ENCODE data around the gene POU5F1. TPM values are rescaled to one million over a fixed set of nuclear protein-coding genes. Genes with fewer than 3 reads are reported as not detected.
"Not testable (repeated sequence)": the region's sequence is repeated elsewhere in the genome, so short reads cannot be mapped to it uniquely, and the experiment has no call there.

Gene POU5F1
- polyA plus RNA-seq, 1 donor, result 0.28 TPM

DNA sequence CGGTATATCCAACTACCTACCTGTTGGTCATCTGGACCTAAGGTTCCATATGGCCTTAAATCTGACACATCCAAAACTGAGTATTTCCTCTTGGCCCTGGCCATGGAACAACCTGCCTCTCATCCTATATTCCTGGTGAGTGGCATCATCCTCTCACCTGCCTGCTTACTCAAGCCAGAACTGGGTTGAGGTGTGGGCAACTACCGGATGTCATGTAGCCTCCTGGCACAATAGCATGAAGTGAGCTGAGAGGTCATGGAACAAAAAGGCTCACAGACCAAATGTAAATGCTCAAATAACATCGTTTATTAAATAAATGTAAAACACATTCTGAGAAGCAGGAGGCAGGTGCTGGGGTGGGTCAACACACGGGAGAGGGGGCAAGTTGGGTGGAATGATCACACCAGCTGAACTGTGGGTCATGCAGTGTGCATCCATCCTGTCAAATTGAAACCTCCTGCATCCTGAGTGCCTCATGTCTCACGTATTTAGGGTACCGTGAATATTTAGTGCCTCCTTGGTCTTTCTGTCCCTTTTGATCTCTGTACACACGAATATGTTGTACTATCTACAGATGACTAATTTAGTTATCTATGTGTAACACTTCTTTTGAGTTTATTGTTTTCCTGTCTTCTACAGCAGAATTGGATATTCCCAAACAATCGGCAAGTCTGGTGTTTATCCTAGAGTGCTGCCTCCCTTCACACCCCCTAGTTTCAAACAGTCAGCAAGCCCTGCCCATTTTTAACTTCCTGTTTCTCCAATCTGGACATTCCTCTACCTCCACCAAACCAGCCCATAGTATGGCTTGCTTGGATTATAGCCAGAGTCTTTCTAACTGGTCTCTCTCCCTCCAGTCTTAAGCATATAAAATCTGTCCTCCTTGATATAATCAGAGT, 7.9 kb upstream of the POU5F1 start:
- no peaks in the 10 kb centered on the region for H3K4me1 ChIP-seq (ENCODE audit: control insufficient read depth, insufficient read depth, low read length)
- no peak for DNase-seq
- H3K27me3 ChIP-seq (ENCODE audit: control insufficient read depth, insufficient read depth, low read length), result no peaks in the 10 kb centered on the region
- no peaks in the 10 kb centered on the region for H3K9me3 ChIP-seq (ENCODE audit: control insufficient read depth, low read depth, low read length)
- WGBS (ENCODE audit: insufficient coverage, low lambda C conversion rate), result 40% methylated on average over 1 of the region's 8 CpGs
- no peak overlapping the region for H3K27ac ChIP-seq (ENCODE audit: low read length)
- H3K4me3 ChIP-seq (ENCODE audit: low read length), result no peak overlapping the region
- H3K36me3 ChIP-seq (ENCODE audit: control insufficient read depth, insufficient read depth, low read length), result no peaks in the 10 kb centered on the region

- WGBS (ENCODE audit: insufficient coverage, low lambda C conversion rate), result no CpG with 5 or more reads among the region's 3 CpGs
- H3K4me3 ChIP-seq (ENCODE audit: low read length), result no peak overlapping the region
- no peaks in the 10 kb centered on the region for H3K9me3 ChIP-seq (ENCODE audit: control insufficient read depth, low read depth, low read length)
- H3K27ac ChIP-seq (ENCODE audit: low read length), result no peak overlapping the region
- H3K27me3 ChIP-seq (ENCODE audit: control insufficient read depth, insufficient read depth, low read length), result no peaks in the 10 kb centered on the region
- DNase-seq, result no peak
- no peaks in the 10 kb centered on the region for H3K4me1 ChIP-seq (ENCODE audit: control insufficient read depth, insufficient read depth, low read length)
- H3K36me3 ChIP-seq (ENCODE audit: control insufficient read depth, insufficient read depth, low read length), result no peaks in the 10 kb centered on the region
Observed at GRCh38 chr6:31175971-31176370, 5.5 kb upstream of the POU5F1 start.

GRCh38 chr6:31174378-31174777, 3.9 kb upstream of the POU5F1 start:
- Histone ChIP-seq H3K4me1 (ENCODE audit: control insufficient read depth, insufficient read depth, low read length) (no peaks in the 10 kb centered on the region), H3K4me3 (ENCODE audit: low read length) (no peak overlapping the region), H3K36me3 (ENCODE audit: control insufficient read depth, insufficient read depth, low read length) (no peaks in the 10 kb centered on the region), H3K27ac (ENCODE audit: low read length) (no peak overlapping the region), H3K9me3 (ENCODE audit: control insufficient read depth, low read depth, low read length) (no peaks in the 10 kb centered on the region), H3K27me3 (ENCODE audit: control insufficient read depth, insufficient read depth, low read length) (no peaks in the 10 kb centered on the region)
- no CpG with 5 or more reads among the region's 5 CpGs for WGBS (ENCODE audit: insufficient coverage, low lambda C conversion rate)
- DNase-seq, result no peak

DNA sequence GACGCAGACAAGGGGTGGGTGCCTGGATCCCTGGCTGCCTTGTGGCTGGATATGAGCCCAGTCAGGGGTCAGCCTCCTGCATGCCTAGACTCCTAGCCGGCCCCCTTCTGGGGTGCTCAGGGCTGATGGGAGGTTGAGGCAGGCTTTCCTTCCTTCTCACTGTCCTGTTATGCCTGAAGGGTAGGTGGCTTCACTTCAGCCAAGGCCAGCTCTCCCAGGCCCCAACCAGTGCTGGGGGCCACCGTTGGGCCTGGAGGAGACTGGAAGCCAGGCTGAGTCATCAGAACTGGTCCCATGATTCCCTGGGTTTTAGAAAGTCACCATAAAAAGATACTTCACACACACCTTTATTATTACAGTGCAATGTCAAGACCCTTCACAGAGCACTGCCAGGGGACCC, 2.9 kb upstream of the POU5F1 start:
- H3K4me1 ChIP-seq (ENCODE audit: control insufficient read depth, insufficient read depth, low read length), result no peaks in the 10 kb centered on the region
- H3K9me3 ChIP-seq (ENCODE audit: control insufficient read depth, low read depth, low read length), result no peaks in the 10 kb centered on the region
- no CpG with 5 or more reads among the region's 3 CpGs for WGBS (ENCODE audit: insufficient coverage, low lambda C conversion rate)
- H3K36me3 ChIP-seq (ENCODE audit: control insufficient read depth, insufficient read depth, low read length), result no peaks in the 10 kb centered on the region
- no peaks in the 10 kb centered on the region for H3K27me3 ChIP-seq (ENCODE audit: control insufficient read depth, insufficient read depth, low read length)
- no peak overlapping the region for H3K27ac ChIP-seq (ENCODE audit: low read length)
- no peak for DNase-seq
- no peak overlapping the region for H3K4me3 ChIP-seq (ENCODE audit: low read length)

- Histone ChIP-seq H3K27ac (ENCODE audit: low read length) (no peak overlapping the region), H3K4me1 (ENCODE audit: control insufficient read depth, insufficient read depth, low read length) (no peaks in the 10 kb centered on the region), H3K9me3 (ENCODE audit: control insufficient read depth, low read depth, low read length) (no peaks in the 10 kb centered on the region), H3K36me3 (ENCODE audit: control insufficient read depth, insufficient read depth, low read length) (no peaks in the 10 kb centered on the region), H3K4me3 (ENCODE audit: low read length) (no peak overlapping the region), H3K27me3 (ENCODE audit: control insufficient read depth, insufficient read depth, low read length) (no peaks in the 10 kb centered on the region)
- DNase-seq, result no peak
- no CpG with 5 or more reads among the region's 5 CpGs for WGBS (ENCODE audit: insufficient coverage, low lambda C conversion rate)
Observed at GRCh38 chr6:31172973-31173384, 2.5 kb upstream of the POU5F1 start.

GRCh38 chr6:31171931-31172905, 1.7 kb upstream of the POU5F1 start:
- Histone ChIP-seq H3K27me3 (ENCODE audit: control insufficient read depth, insufficient read depth, low read length) (no peaks in the 10 kb centered on the region), H3K4me1 (ENCODE audit: control insufficient read depth, insufficient read depth, low read length) (no peaks in the 10 kb centered on the region), H3K36me3 (ENCODE audit: control insufficient read depth, insufficient read depth, low read length) (no peaks in the 10 kb centered on the region), H3K4me3 (ENCODE audit: low read length) (no peak overlapping the region), H3K27ac (ENCODE audit: low read length) (no peak overlapping the region), H3K9me3 (ENCODE audit: control insufficient read depth, low read depth, low read length) (no peaks in the 10 kb centered on the region)
- no peak for DNase-seq
- no CpG with 5 or more reads among the region's 16 CpGs for WGBS (ENCODE audit: insufficient coverage, low lambda C conversion rate)

GRCh38 chr6:31170987-31171671, 647 bp upstream of the POU5F1 start:
- DNase-seq, result no peak
- H3K4me1 ChIP-seq (ENCODE audit: control insufficient read depth, insufficient read depth, low read length), result no peaks in the 10 kb centered on the region
- H3K9me3 ChIP-seq (ENCODE audit: control insufficient read depth, low read depth, low read length), result no peaks in the 10 kb centered on the region
- H3K27ac ChIP-seq (ENCODE audit: low read length), result no peak overlapping the region
- H3K27me3 ChIP-seq (ENCODE audit: control insufficient read depth, insufficient read depth, low read length), result no peaks in the 10 kb centered on the region
- no peaks in the 10 kb centered on the region for H3K36me3 ChIP-seq (ENCODE audit: control insufficient read depth, insufficient read depth, low read length)
- WGBS (ENCODE audit: insufficient coverage, low lambda C conversion rate), result no CpG with 5 or more reads among the region's 10 CpGs
- H3K4me3 ChIP-seq (ENCODE audit: low read length), result no peak overlapping the region

GRCh38 chr6:31169858-31170599, 453 bp downstream of the POU5F1 start:
- not testable (repeated sequence) for H3K27me3 ChIP-seq (ENCODE audit: control insufficient read depth, insufficient read depth, low read length); H3K27ac ChIP-seq (ENCODE audit: low read length); DNase-seq; H3K9me3 ChIP-seq (ENCODE audit: control insufficient read depth, low read depth, low read length); H3K36me3 ChIP-seq (ENCODE audit: control insufficient read depth, insufficient read depth, low read length); H3K4me1 ChIP-seq (ENCODE audit: control insufficient read depth, insufficient read depth, low read length); H3K4me3 ChIP-seq (ENCODE audit: low read length)
- no CpG with 5 or more reads among the region's 23 CpGs for WGBS (ENCODE audit: insufficient coverage, low lambda C conversion rate)

- no CpG with 5 or more reads among the region's 10 CpGs for WGBS (ENCODE audit: insufficient coverage, low lambda C conversion rate)
- Histone ChIP-seq H3K27ac (ENCODE audit: low read length) (no peak overlapping the region), H3K4me1 (ENCODE audit: control insufficient read depth, insufficient read depth, low read length) (no peaks in the 10 kb centered on the region), H3K36me3 (ENCODE audit: control insufficient read depth, insufficient read depth, low read length) (no peaks in the 10 kb centered on the region), H3K27me3 (ENCODE audit: control insufficient read depth, insufficient read depth, low read length) (no peaks in the 10 kb centered on the region), H3K4me3 (ENCODE audit: low read length) (no peak overlapping the region), H3K9me3 (ENCODE audit: control insufficient read depth, low read depth, low read length) (no peaks in the 10 kb centered on the region)
- DNase-seq, result no peak
Observed at GRCh38 chr6:31169123-31169857, 1.2 kb downstream of the POU5F1 start.

Data from large intestine (tissue), 3 donors.